Peyer's patch (tissue), 4 donors: ENCODE data around the gene TADA2A. TPM values are rescaled to one million over a fixed set of nuclear protein-coding genes. Genes with fewer than 3 reads are reported as not detected.
"Not testable (repeated sequence)": the region's sequence is repeated elsewhere in the genome, so short reads cannot be mapped to it uniquely, and the experiment has no call there.

Source experiments
- DNase-seq, 3 donors: peaks; one replicate each; pipeline ENCODE4 v3.0.0-alpha.2; 2017 to 2019
- H3K27ac ChIP-seq, 4 donors: fragments of 200-600 bp; sonication (generic); one replicate each; pipeline ENCODE4 v1.5.1; 2016 to 2019
- H3K27me3 ChIP-seq, 2 donors: fragments of 200-600 bp; sonication (generic); one replicate each; pipeline ENCODE4 v1.5.1; 2019
- H3K36me3 ChIP-seq, 3 donors: fragments of 200-600 bp; sonication (generic); one replicate each; pipeline ENCODE4 v1.5.1; 2016 to 2019
- H3K4me1 ChIP-seq, 4 donors: fragments of 200-600 bp; sonication (generic); one replicate each; pipeline ENCODE4 v1.5.1; 2016 to 2019
- H3K4me3 ChIP-seq, 4 donors: fragments of 200-600 bp; sonication (generic); 1 replicate in 3 of 4; 2 replicates in 1 of 4; pipeline ENCODE4 v1.5.1; 2016 to 2019; ENCODE audit warnings: mild to moderate bottlenecking in 1 of 4
- H3K9me3 ChIP-seq, 4 donors: fragments of 200-600 bp; sonication (generic); one replicate each; pipeline ENCODE4 v1.5.1; 2016 to 2019; ENCODE audit warnings: mild to moderate bottlenecking in 1 of 4
- CTCF ChIP-seq, 6 experiments: fragments of 450-650 bp in 4 of 6; fragments of 200-600 bp in 2 of 6; sonication (generic) in 1 of 6; IDR thresholded peaks; one replicate each; pipeline ENCODE4 v1.5.1; 2017 to 2019; ENCODE audit warnings: antibody characterized with exemption in 6 of 6, mild to moderate bottlenecking in 3 of 6, moderate library complexity in 1 of 6
- POLR2A ChIP-seq, 2 donors: fragments of 450-650 bp; IDR thresholded peaks; one replicate each; pipeline ENCODE4 v1.5.1; 2017; ENCODE audit warnings: antibody characterized with exemption in 2 of 2, mild to moderate bottlenecking in 2 of 2, moderate library complexity in 2 of 2
- total RNA-seq, 4 donors: library from RNA; depleted of rRNA; stranded (reverse); fragments of >200 nt; gene quantifications; one replicate each; pipeline ENCODE4 v1.1.0, GENCODE V29; 2016

TADA2A gene
- total RNA-seq, 4 donors from 2014 or later, result 25.7 to 80.9 (median 43.2) TPM

DNA sequence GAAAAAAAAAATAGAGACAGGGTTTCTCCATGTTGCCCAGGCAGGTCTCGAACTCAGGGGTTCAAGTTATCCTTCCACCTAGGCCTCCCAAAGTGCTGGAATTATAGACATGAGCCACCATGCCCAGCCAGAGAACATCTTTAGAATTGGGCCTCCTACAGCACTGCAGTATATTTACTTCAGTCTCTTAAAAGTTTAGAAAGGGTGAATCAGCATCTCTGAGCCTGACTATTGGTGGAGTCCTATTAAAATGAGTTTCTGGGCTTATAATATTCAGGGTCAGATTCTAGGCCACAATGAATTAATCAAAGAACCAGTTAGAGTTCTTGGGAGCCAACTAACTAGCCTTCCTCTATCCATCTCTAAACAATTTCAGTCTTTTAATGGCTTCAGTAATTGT is 22.8 kb downstream of the TADA2A start:
- Histone ChIP-seq H3K4me1 (peaks cover 0 to 4% (median 0%) of the 10 kb centered on the region in 4 donors), H3K27me3 (no peaks in the 10 kb centered on the region), H3K27ac (no peak overlapping the region), H3K4me3 (no peak overlapping the region), H3K9me3 (no peaks in the 10 kb centered on the region), H3K36me3 (peaks cover 0 to 60% (median 0%) of the 10 kb centered on the region in 3 donors)
- DNase-seq, result no peak
- TF ChIP-seq POLR2A (IDR thresholded peaks at IDR 0.05) (no peak), CTCF (IDR thresholded peaks at IDR 0.05) (no peak)

GRCh38 chr17:37430051-37430627 is 23.5 kb downstream of the TADA2A start:
- DNase-seq, result no peak
- H3K27me3 ChIP-seq, result no peaks in the 10 kb centered on the region
- no peak overlapping the region for H3K4me3 ChIP-seq
- no peaks in the 10 kb centered on the region for H3K9me3 ChIP-seq
- H3K27ac ChIP-seq, result no peak overlapping the region
- peaks cover 0 to 4% (median 0%) of the 10 kb centered on the region in 4 donors for H3K4me1 ChIP-seq
- TF ChIP-seq CTCF (IDR thresholded peaks at IDR 0.05) (no peak), POLR2A (IDR thresholded peaks at IDR 0.05) (no peak)
- peaks cover 0 to 59% (median 0%) of the 10 kb centered on the region in 3 donors for H3K36me3 ChIP-seq

DNA sequence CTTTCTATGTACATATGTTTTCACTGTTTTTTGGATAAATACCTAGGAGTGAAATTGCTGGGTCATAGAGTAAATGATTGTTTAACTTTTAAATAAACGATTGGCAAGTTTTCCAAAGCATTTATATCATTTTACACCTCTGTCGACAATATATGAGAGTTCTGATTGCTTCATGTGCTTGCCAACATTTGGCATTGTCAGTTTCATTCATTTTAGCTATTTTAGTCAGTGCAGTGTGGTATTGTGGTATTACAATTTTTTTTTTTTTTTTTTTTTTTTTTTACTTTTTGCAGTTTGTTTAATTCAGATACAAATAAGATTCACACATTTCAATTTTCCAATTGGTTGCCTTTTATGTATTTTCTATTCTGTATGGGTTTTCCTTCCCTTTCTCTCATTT is 26.0 kb downstream of the TADA2A start:
- Histone ChIP-seq H3K27ac (no peak overlapping the region), H3K4me3 (no peak overlapping the region), H3K4me1 (peaks cover 0 to 4% (median 0%) of the 10 kb centered on the region in 4 donors), H3K27me3 (no peaks in the 10 kb centered on the region), H3K36me3 (peaks cover 0 to 46% (median 0%) of the 10 kb centered on the region in 3 donors), H3K9me3 (no peaks in the 10 kb centered on the region)
- TF ChIP-seq POLR2A (IDR thresholded peaks at IDR 0.05), result no peak
- TF ChIP-seq CTCF (IDR thresholded peaks at IDR 0.05), result no peak
- no peak for DNase-seq

GRCh38 chr17:37438141-37438540 is 31.5 kb downstream of the TADA2A start:
- peaks cover 0 to 70% (median 0%) of the 10 kb centered on the region in 3 donors for H3K36me3 ChIP-seq
- H3K9me3 ChIP-seq, result no peaks in the 10 kb centered on the region
- no peak overlapping the region for H3K27ac ChIP-seq
- TF ChIP-seq POLR2A (IDR thresholded peaks at IDR 0.05) (no peak), CTCF (IDR thresholded peaks at IDR 0.05) (no peak)
- no peaks in the 10 kb centered on the region for H3K4me1 ChIP-seq
- H3K27me3 ChIP-seq, result no peaks in the 10 kb centered on the region
- H3K4me3 ChIP-seq, result no peak overlapping the region
- no peak for DNase-seq

GRCh38 chr17:37440424-37440823 is 33.7 kb downstream of the TADA2A start:
- Histone ChIP-seq H3K4me1 (no peaks in the 10 kb centered on the region), H3K9me3 (no peaks in the 10 kb centered on the region), H3K27ac (no peak overlapping the region), H3K36me3 (peaks cover 0 to 76% (median 0%) of the 10 kb centered on the region in 3 donors), H3K27me3 (no peaks in the 10 kb centered on the region), H3K4me3 (no peak overlapping the region)
- TF ChIP-seq CTCF (IDR thresholded peaks at IDR 0.05) (no peak), POLR2A (IDR thresholded peaks at IDR 0.05) (no peak)
- DNase-seq, result no peak

GRCh38 chr17:37441369-37442014 is 34.8 kb downstream of the TADA2A start:
- H3K36me3 ChIP-seq, result peaks cover 0 to 73% (median 0%) of the 10 kb centered on the region in 3 donors
- not testable (repeated sequence) for H3K4me1 ChIP-seq, H3K27ac ChIP-seq, H3K4me3 ChIP-seq, DNase-seq, H3K27me3 ChIP-seq, H3K9me3 ChIP-seq
